Kidney epithelial cell (primary cell): ENCODE results near the gene PRCD. TPM values are rescaled to one million over a fixed set of nuclear protein-coding genes. Genes with fewer than 3 reads are reported as not detected.
"Not testable (repeated sequence)": the region's sequence is repeated elsewhere in the genome, so short reads cannot be mapped to it uniquely, and the experiment has no call there.

Source experiments
- DNase-seq: peaks from one replicate; pipeline ENCODE4 v3.0.0-alpha.2; 2010; ENCODE audit warnings: low read depth
- H3K27me3 ChIP-seq: 2 replicates; pipeline ENCODE4 v1.6.0; 2011; ENCODE audit warnings: low read length; ENCODE audit not compliant: control insufficient read depth, insufficient read depth
- H3K36me3 ChIP-seq: 2 replicates; pipeline ENCODE4 v1.5.1; 2011; ENCODE audit warnings: low read length; ENCODE audit not compliant: control insufficient read depth, insufficient read depth
- H3K4me3 ChIP-seq: 2 replicates; pipeline ENCODE4 v1.5.1; 2011; ENCODE audit warnings: low read depth, mild to moderate bottlenecking, control low read depth, low read length
- total RNA-seq: library from RNA; depleted of rRNA; stranded (reverse); fragments of >200 nt; gene quantifications from 2 replicates; pipeline ENCODE4 v1.2.3, GENCODE V29; 2015
- TF ChIP-seq, protein P1 (sequence below): IDR thresholded peaks from 2 replicates; pipeline ENCODE4 v1.5.1; 2011; ENCODE audit warnings: mild to moderate bottlenecking, moderate library complexity, low read length, control low read depth, inconsistent platforms; ENCODE audit not compliant: insufficient read depth, poor library complexity, severe bottlenecking

The PRCD gene
- total RNA-seq, 1 donor from 2014 or later, result not detected

DNA sequence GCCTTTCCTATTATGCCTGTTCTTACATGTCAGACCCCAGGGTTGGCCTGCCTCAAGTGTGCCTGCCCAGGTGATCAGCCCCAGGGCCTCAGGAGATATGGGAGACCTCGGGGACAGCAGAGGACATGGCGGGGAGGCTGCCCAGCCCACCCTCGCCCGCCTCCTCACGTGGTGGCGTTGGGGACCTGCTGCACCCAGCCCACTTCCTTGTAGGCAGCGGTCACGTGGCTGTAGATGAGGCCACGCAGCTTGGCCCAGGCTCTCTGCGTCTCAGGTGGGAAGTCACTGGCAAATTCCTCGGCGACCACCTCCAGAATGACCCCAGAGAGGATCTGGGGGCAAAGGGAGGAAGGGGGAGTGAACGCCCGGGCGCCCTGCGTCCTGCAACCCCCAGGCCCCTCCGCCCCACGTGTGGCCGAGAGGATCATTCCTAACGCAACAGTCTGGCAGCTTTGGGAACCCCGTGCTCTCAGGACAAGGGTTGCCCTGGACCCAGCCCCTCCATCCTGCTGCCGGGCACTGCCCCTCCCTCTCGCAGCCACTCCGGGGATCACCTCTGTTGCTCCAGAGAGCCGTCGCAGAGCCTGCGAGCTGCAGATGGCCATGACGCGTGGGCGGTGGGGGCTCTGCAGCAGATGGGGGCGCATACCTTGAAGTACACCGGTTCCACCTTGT is 8.9 kb upstream of the PRCD start:
- Histone ChIP-seq H3K4me3 (no peak overlapping the region), H3K27me3 (no peaks in the 10 kb centered on the region), H3K36me3 (no peaks in the 10 kb centered on the region)
- DNase-seq, result no peak
- TF ChIP-seq, protein P1, sequence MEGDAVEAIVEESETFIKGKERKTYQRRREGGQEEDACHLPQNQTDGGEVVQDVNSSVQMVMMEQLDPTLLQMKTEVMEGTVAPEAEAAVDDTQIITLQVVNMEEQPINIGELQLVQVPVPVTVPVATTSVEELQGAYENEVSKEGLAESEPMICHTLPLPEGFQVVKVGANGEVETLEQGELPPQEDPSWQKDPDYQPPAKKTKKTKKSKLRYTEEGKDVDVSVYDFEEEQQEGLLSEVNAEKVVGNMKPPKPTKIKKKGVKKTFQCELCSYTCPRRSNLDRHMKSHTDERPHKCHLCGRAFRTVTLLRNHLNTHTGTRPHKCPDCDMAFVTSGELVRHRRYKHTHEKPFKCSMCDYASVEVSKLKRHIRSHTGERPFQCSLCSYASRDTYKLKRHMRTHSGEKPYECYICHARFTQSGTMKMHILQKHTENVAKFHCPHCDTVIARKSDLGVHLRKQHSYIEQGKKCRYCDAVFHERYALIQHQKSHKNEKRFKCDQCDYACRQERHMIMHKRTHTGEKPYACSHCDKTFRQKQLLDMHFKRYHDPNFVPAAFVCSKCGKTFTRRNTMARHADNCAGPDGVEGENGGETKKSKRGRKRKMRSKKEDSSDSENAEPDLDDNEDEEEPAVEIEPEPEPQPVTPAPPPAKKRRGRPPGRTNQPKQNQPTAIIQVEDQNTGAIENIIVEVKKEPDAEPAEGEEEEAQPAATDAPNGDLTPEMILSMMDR, result no peak

DNA sequence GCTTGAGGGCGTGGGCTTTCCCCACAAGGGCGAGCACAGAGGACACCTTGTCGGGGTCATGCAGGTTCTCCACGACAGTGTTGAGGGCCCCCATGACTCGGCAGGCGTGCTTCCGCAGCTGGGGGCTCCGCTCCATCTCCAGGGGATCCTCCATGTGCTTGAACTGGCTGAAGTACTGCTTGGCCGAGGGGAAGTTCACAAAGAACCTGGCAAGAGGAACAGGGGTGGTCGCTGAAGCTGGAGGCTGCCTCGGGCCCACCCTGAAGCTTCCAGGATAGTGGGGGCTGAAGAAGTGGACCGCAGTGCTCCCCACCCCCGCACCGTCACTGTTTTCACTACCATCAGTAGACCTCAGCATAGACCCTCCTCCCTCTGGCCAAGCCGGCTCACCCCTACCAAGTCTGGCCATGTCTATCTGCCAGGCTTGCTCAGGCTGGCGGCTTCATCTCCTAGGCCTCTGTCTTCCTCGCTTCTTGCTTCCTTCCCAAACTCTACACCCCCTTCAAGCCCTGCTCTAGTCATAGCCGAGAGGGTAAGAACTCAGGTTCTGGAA is 8.3 kb upstream of the PRCD start:
- DNase-seq, result no peak
- TF ChIP-seq, protein P1, result no peak
- no peaks in the 10 kb centered on the region for H3K27me3 ChIP-seq

DNA sequence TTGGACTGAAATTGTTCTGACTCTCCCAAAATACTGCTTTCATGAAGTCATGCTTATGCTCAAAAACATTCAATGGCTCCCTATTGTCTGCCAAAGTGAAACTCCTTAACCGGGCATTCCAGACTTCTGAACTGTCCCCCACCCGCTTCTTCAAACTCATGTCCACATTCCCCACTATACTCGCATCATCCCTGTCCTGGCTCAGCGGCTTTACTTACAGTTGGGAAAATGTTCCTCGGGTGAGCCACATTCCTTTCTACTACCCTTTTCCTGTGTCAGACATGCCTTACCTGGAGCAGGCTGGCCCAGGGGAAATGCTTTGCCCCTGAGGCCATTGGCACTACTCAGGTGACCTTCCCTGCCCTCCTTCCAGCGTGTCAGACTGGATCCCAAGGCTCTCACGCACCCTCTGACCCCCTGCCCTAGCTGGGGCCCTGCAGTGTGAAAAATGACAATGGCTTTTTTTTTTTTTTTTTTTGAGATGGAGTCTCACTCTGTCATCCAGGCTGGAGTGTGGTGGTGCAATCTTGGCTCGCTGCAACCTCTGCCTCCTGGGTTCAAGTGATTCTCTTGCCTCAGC is 7.7 kb upstream of the PRCD start:
- TF ChIP-seq, protein P1, result no peak
- DNase-seq, result no peak
- H3K36me3 ChIP-seq, result no peaks in the 10 kb centered on the region
- no peak overlapping the region for H3K4me3 ChIP-seq
- no peaks in the 10 kb centered on the region for H3K27me3 ChIP-seq

More for the DNA sequence above, 8.3 kb upstream of the PRCD start:
- no peak overlapping the region for H3K4me3 ChIP-seq
- H3K36me3 ChIP-seq, result no peaks in the 10 kb centered on the region

DNA sequence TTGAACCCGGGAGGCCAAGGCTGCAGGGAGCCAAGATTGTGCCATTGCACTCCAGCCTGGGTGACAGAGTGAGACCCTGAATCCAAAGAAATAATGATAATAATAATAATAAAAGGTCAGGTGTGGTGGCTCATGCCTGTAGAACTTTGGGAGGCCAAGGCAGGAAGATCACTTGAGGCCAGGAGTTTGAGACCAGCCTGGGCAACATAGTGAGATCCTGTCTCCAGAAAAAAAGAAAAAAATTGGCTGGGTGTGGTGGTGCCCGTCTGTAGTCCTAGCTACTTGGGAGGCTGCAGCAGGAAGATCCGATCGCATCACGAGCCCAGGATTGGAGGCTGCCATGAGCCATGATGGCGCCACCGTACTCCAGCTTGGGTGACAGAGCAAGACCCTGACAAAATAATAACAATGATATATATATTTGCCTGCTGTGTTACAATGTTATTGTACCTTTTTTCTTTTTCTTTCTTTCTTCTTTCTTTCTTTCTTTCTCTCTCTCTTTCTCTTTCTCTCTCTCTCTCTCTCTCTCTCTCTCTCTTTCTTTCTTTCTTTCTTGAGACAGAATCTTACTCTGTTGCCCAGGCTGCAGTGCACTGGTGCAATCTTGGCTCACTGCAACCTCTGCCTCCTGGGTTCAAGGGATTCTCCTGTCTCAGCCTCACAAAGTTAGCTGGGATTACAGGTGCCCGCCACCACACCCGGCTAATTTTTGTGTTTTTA is 6.0 kb upstream of the PRCD start:
- not testable (repeated sequence) for DNase-seq, H3K36me3 ChIP-seq, H3K27me3 ChIP-seq, H3K4me3 ChIP-seq

DNA sequence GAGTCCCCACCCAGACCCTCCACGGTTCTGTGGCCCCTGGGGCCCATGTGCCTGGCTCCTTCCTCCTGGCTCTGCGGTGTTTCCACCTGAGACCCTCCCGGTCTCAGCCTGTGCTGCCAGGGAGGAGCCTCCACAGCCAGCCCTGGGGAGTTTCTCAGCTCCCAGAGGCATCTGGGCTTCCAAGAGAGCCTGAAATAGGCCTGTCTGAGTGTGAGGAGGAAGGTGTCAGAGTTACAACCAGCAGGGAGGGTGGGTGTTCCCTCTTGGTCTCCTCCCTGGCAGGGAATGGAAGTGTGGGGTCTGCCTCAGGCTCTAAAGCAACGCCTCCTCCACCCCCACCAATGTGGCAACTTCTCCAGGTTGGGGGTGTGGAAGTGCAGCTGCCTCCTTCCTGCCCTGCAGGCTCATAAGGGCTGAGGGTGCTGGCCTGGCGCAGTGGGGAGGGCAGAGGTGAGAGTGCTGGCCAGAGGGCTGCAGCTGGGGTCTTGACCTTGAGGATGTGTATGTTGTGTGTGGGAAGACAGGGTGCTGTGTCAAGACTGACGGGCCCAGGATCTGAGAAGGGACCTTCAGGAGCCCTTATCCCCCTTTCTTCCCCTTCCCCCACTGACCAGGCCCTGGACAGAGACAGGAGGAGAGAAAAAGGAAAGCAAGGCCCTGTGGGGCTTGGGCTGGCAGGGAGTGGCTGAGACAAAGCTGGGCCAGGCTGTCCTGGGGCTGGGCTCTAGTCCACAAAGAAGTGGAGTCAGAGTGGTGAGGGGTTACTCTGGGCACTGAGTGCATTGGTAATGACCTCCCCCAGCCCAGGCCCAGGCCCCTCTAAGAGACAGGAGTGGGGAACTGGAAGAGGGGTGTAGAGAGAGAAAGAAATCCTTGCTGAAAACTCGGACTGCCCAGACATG is 4.8 kb upstream of the PRCD start:
- H3K4me3 ChIP-seq, result no peak overlapping the region
- TF ChIP-seq, protein P1, result no peak

More for the DNA sequence above, 4.8 kb upstream of the PRCD start:
- Histone ChIP-seq H3K36me3 (no peaks in the 10 kb centered on the region), H3K27me3 (peaks cover 6% of the 10 kb centered on the region)
- no peak for DNase-seq
